Measurements from ENCODE around the gene SPEG.

DNA sequence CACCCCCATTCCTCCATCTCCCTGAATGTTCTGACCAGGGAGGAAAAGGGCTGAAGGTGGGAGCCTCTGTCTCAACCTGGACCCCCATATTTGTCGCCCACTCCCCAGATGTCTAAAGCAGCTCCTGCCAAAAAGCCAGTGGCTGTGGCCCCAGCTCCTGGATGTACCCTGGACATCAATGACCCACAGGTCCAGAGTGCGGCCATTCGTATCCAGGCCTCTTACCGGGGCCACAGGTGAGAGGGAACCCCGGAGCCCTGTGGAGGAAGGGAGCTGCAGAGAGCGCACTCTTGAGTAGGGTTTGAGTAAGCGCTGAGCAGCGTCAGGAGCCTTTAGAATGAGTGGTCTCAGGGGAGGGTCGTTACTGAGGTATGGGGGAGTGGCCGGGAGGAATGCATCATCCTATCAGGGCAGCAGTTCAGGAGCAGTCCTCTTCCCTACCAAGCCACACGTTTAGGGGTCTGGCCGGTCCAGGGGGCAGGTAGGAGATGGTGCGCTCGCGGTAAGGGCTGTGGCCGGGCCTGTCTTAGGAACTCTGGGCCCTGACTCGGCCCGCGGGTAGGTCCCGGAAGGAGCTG is 61.7 kb downstream of the SPEG start:
- TF ChIP-seq, protein P1, sequence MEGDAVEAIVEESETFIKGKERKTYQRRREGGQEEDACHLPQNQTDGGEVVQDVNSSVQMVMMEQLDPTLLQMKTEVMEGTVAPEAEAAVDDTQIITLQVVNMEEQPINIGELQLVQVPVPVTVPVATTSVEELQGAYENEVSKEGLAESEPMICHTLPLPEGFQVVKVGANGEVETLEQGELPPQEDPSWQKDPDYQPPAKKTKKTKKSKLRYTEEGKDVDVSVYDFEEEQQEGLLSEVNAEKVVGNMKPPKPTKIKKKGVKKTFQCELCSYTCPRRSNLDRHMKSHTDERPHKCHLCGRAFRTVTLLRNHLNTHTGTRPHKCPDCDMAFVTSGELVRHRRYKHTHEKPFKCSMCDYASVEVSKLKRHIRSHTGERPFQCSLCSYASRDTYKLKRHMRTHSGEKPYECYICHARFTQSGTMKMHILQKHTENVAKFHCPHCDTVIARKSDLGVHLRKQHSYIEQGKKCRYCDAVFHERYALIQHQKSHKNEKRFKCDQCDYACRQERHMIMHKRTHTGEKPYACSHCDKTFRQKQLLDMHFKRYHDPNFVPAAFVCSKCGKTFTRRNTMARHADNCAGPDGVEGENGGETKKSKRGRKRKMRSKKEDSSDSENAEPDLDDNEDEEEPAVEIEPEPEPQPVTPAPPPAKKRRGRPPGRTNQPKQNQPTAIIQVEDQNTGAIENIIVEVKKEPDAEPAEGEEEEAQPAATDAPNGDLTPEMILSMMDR (IDR thresholded peaks at IDR 0.05) = no peak
- no peak for TF ChIP-seq POLR2A (IDR thresholded peaks at IDR 0.05)
- peak in 1 of 4 donors; percentile 3 for TF ChIP-seq POLR2AphosphoS5 (IDR thresholded peaks at IDR 0.05)

Measured in sigmoid colon (tissue), 4 donors.